Omental fat pad (tissue), 4 donors: ENCODE data around the gene KRTAP3-1. TPM values are rescaled to one million over a fixed set of nuclear protein-coding genes. Genes with fewer than 3 reads are reported as not detected.

Source experiments
- ATAC-seq: fragments of 150-250 bp; one replicate; pipeline ENCODE4 v1.9.1; 2016; ENCODE audit warnings: mild to moderate bottlenecking, moderate library complexity; ENCODE audit not compliant: low FRiP score
- DNase-seq: peaks from one replicate; pipeline ENCODE4 v3.0.0-alpha.2; 2019; ENCODE audit warnings: low spot score
- CTCF ChIP-seq, 3 donors: fragments of 450-650 bp; IDR thresholded peaks; one replicate each; pipeline ENCODE4 v1.5.1; 2016 to 2017; ENCODE audit warnings: antibody characterized with exemption in 3 of 3, mild to moderate bottlenecking in 3 of 3, moderate library complexity in 2 of 3
- small RNA-seq: library from RNA; depleted of rRNA; stranded (forward); fragments of <200 nt; gene quantifications from one replicate; pipeline ENCODE3, GENCODE V24; 2016
- total RNA-seq, 4 donors: library from RNA; depleted of rRNA; stranded (reverse); fragments of >200 nt; gene quantifications; one replicate each; pipeline ENCODE4 v1.1.0, GENCODE V29; 2016

KRTAP3-1 gene
- total RNA-seq, 4 donors from 2014 or later = not detected

GRCh38 chr17:40960144-40960543, 48.8 kb downstream of the KRTAP3-1 start:
- TF ChIP-seq CTCF (IDR thresholded peaks at IDR 0.05) = no peak
- ATAC-seq (peak; percentile 70), DNase-seq (no peak)

Small RNAs within 50 kb of the gene (small RNA-seq; reads per million reads assigned to genes)
- gene KRTAP3-4P = not detected

Other genes with a start within 250 kb of the KRTAP3-1 start
- not detected for gene KRT26, start 236.9 kb downstream of the KRTAP3-1 start, total RNA-seq
- gene KRT27, start 226.6 kb downstream of the KRTAP3-1 start, total RNA-seq = not detected
- not detected for gene KRT28, start 209.2 kb downstream of the KRTAP3-1 start, total RNA-seq
- gene KRT10, start 186.5 kb downstream of the KRTAP3-1 start, total RNA-seq = 10 to 100 TPM in 2 of 4 donors, 1 to 10 TPM in 2; 4.4 to 17.5 (median 10.8) TPM
- gene KRT12, start 141.9 kb downstream of the KRTAP3-1 start, total RNA-seq = not detected
- gene KRT20, start 123.9 kb downstream of the KRTAP3-1 start, total RNA-seq = not detected
- 1 to 10 TPM in 1 of 4 donors, not detected in 3; 4.3 TPM for gene KRT23, start 71.5 kb downstream of the KRTAP3-1 start, total RNA-seq
- not detected for gene KRT39, start 42.2 kb downstream of the KRTAP3-1 start, total RNA-seq
- gene KRT40, start 24.8 kb downstream of the KRTAP3-1 start, total RNA-seq = not detected
- gene KRTAP3-3, start 15.0 kb downstream of the KRTAP3-1 start, total RNA-seq = not detected
- not detected for gene KRTAP3-2, start 9.2 kb downstream of the KRTAP3-1 start, total RNA-seq
- gene KRTAP1-5, start 18.1 kb upstream of the KRTAP3-1 start, total RNA-seq = not detected
- not detected for gene KRTAP1-4, start 21.1 kb upstream of the KRTAP3-1 start, total RNA-seq
- not detected for gene KRTAP1-3, start 25.7 kb upstream of the KRTAP3-1 start, total RNA-seq
- gene KRTAP1-1, start 32.3 kb upstream of the KRTAP3-1 start, total RNA-seq = not detected
- not detected for gene KRTAP2-1, start 38.2 kb upstream of the KRTAP3-1 start, total RNA-seq
- gene KRTAP2-2, start 46.1 kb upstream of the KRTAP3-1 start, total RNA-seq = not detected
- gene KRTAP2-3, start 51.0 kb upstream of the KRTAP3-1 start, total RNA-seq = not detected
- not detected for gene KRTAP2-4, start 56.8 kb upstream of the KRTAP3-1 start, total RNA-seq
- gene KRTAP4-7, start 75.0 kb upstream of the KRTAP3-1 start, total RNA-seq = not detected
- not detected for gene KRTAP4-8, start 89.0 kb upstream of the KRTAP3-1 start, total RNA-seq
- not detected for gene KRTAP4-16, start 93.1 kb upstream of the KRTAP3-1 start, total RNA-seq
- gene KRTAP4-9, start 96.3 kb upstream of the KRTAP3-1 start, total RNA-seq = not detected
- not detected for gene KRTAP4-11, start 109.2 kb upstream of the KRTAP3-1 start, total RNA-seq
- gene KRTAP4-12, start 115.1 kb upstream of the KRTAP3-1 start, total RNA-seq = not detected
- not detected for gene KRTAP4-6, start 131.4 kb upstream of the KRTAP3-1 start, total RNA-seq
- gene KRTAP4-5, start 140.7 kb upstream of the KRTAP3-1 start, total RNA-seq = not detected
- gene KRTAP4-4, start 151.6 kb upstream of the KRTAP3-1 start, total RNA-seq = not detected
- gene KRTAP4-3, start 159.1 kb upstream of the KRTAP3-1 start, total RNA-seq = not detected
- not detected for gene KRTAP4-2, start 169.1 kb upstream of the KRTAP3-1 start, total RNA-seq
- not detected for gene KRTAP4-1, start 175.8 kb upstream of the KRTAP3-1 start, total RNA-seq
- gene KRTAP9-1, start 180.8 kb upstream of the KRTAP3-1 start, total RNA-seq = not detected
- gene KRTAP9-2, start 217.5 kb upstream of the KRTAP3-1 start, total RNA-seq = not detected
- not detected for gene KRTAP9-3, start 223.3 kb upstream of the KRTAP3-1 start, total RNA-seq
- not detected for gene KRTAP9-8, start 228.9 kb upstream of the KRTAP3-1 start, total RNA-seq
- not detected for gene KRTAP9-4, start 240.6 kb upstream of the KRTAP3-1 start, total RNA-seq
- not detected for gene KRTAP9-9, start 246.3 kb upstream of the KRTAP3-1 start, total RNA-seq